GM19193 (cell line): ENCODE results near the gene SPOCK1.

Experiments used
- POLR2A ChIP-seq: IDR thresholded peaks from 4 replicates; pipeline ENCODE4 v1.6.1; 2011; ENCODE audit not compliant: insufficient read depth, insufficient read length; ENCODE audit errors: extremely low read depth

Gene SPOCK1

DNA sequence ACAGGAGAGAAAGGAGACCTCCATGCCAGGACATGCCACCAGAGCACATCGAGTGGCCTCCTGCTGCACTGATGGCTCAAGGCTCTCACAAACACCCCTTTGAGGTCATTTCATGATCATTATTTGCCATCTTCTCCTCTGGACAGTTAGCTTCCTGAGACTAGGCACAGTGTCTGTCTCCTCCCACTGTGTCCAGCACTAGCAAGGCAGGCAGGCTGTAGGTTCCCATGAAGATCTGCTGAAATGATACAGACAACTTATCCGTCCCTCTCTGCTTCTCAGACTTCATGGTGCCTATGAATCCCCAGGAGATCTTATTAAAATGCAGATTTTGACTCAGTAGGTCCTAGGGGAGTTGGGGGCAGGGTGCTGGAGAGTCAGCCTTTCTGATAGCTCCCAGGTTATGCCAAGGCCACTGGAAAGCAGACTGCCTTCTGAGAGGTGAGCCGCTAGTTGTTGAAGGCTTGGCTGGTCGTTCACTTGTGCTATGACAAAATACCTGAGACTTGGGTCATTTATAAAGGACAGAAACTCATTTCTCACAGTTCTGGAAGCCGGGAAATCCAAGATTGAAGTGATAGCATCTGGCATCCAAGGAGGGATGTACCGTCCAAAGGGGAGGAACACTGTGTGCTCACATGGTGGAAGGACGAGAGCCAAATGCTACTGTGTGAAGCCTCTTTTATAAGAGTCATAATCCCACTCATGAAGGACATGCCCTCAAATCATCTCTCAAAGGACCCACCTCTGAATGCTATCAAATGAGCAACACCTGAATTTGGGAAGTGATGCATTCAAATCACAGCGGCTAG is 183.4 kb downstream of the SPOCK1 start:
- no peak for TF ChIP-seq POLR2A

DNA sequence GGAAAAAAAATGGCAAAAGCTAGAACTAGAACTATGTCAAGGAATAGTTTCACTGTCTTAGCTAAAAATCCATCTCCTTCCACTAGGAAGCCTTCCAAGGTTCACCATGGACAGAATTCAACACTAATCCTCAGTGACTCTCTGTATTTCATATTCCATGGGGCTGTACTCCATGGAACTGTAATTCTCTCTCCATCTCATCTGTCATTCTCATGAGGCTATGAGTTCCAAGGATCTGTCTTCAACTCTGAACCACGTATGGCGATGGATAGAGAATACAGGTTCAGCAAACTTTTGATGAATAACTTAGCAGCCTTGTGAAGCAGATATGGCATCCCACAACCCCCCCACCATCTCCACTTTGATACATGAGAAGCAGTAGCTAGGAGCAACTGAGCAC is 184.0 kb downstream of the SPOCK1 start:
- TF ChIP-seq POLR2A: no peak

DNA sequence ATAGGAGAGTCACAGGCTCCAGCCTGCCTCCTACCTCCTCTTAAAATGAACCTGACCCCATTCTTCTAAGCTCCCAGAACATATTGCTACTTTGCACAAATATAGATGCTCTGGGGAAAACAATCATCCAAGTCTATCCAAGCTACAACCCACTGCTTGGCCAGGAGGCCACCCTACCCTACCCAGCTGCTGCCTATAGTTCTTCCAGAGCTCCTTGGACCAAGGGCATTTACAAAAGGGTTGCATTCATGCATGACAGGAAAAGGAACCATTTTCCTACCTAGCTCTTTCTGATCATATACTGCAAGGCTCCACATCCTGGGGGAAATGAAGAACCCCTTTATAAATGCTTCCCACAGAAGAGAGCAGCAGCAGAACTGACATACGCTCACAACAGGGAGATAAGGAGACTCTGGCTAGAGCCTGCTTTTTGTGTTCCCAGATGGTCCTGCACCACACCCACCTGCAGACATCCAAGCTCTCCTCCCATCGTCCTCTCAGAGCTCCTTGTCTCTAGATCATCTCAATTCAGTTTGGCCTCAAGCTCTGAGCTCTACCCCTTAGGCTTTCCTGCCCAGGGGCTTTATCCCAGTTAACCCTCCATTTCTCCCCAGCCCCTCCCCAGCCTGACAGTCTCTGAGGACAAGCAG is 185.5 kb downstream of the SPOCK1 start:
- TF ChIP-seq POLR2A: no peak

DNA sequence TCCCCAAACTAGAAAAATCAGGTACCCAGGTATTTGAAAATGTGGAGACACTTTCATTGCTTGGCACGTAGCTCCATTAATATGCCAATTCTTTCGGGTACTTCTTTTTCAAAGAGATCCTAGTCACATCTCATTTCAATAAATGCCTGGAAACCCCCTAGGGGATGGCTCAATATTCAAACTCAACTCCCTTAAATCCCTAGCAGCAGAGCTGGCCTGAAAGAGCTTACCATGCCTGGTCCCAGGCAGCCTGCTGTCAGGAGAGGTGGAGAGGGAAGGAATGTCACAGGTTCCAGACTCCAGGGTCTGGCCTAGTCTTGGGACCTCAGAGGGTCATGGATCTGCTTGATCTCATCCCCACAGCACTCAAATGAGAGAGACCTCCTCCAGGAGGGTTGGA is 187.1 kb downstream of the SPOCK1 start:
- TF ChIP-seq POLR2A: no peak

DNA sequence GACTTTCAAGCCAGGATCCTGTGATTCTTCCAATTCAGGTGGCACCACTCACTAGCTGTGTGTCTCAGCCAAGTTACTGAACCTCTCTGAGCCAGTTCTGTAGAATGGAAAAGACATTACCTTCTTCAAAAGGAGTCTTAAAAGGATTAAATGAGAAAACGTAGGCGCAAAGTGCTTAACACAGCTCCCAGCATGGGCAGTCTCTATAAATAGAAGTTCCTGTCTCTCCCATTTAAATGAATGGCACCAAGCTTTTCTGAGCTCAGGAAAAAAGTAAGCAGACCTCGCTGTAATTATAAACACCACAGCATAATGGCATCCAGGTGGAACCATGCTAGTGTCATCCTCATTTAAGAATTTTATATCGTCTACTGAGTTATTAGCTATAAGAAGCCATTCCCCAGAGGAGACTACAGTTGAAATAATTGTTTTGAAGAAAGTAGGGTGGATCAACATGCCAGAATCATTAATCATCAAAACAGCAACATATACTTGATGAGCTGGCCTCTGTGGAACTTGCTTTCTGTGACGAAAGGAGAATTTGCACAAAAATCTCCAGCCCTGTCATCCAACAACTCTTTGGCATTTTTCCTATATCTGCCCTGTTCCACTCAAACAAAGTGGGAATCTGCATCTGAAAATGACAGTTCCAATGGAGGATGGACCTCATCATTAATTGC is 188.9 kb downstream of the SPOCK1 start:
- TF ChIP-seq POLR2A: no peak

DNA sequence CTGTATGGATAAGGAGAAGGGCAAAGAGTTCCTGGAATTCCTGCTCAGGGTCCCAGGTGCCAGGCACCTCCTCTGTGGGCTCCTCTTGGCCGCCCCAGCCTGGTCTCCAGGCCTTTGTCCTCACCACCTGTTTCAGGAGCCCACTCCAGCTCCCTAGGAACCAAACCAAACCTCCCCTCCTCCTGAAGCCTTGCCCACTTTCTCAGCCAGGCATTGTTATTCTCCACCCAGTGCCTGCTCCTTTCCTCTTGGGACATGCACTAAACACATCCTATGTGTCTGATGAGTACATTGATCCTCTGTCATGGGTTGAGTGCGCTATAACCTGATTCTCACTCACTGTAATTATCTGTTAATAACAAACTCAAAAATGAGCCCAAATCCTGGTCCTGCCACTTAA is 189.8 kb downstream of the SPOCK1 start:
- no peak for TF ChIP-seq POLR2A

DNA sequence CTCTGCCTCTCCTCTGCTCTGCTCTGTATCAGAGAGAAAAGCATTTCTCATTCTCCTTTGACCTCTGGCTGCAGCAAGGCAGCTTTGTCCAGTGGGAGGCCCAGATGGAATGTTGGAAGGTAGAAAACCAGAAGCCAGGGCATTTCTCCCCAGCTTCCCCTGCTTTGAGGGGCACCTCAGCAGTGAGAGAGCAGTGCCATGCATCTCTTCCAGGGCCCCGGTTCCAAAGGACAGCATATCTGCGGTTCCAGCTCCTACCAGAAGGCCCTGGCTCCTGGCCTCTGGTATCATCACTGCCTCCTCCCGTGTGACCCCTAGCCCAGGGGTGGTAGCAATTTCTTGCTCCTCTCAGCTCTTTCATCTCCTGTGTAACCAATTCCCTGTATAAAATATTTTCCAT is 190.8 kb downstream of the SPOCK1 start:
- TF ChIP-seq POLR2A: no peak

DNA sequence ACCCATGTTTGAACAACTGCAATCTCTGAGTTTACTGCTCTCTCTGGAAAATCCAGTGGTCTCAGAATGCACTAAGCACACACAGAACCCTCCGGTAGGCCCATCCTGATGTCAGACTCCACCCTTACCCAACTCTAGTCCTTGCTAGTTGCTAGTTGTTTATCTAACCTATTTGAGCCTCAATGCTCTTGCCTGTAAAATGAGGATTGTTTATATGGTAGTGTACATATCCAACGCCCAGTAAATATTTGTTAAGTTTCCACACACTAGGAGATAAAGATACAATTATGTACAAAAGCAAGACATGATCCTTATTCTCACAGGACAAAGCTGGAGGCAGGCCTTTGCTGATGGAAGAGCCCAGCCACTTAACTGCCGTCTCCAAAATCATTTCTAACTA is 192.2 kb downstream of the SPOCK1 start:
- TF ChIP-seq POLR2A: no peak

DNA sequence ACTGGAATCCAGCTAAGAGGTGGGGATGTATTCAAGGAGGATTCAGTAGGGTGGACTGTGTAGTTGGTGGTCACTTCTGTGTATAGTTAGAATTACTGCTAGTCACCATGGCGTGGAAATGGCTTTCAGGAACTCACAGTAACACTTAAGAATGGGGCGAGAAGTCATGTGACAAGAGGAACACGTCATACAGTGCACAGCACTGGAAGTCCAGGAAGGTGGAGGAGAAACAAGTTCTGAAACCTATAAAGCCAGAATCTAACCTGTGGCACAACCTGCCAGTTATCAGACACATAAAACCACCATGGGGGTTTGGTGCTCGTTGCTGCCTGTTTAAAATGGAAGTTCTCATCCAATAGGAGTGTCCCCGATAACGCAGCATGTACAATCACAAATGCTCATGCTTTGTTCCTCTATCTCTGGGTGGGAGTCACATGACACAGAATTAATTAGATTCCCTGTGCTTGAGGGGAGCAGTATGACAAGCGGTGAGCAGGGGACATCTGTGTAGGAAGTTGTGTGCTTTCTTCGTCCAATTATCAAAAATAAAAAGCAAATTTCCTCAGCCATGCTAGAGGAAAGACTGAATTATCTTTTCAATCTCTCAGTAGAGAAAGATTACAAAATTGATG is 193.0 kb downstream of the SPOCK1 start:
- no peak for TF ChIP-seq POLR2A

DNA sequence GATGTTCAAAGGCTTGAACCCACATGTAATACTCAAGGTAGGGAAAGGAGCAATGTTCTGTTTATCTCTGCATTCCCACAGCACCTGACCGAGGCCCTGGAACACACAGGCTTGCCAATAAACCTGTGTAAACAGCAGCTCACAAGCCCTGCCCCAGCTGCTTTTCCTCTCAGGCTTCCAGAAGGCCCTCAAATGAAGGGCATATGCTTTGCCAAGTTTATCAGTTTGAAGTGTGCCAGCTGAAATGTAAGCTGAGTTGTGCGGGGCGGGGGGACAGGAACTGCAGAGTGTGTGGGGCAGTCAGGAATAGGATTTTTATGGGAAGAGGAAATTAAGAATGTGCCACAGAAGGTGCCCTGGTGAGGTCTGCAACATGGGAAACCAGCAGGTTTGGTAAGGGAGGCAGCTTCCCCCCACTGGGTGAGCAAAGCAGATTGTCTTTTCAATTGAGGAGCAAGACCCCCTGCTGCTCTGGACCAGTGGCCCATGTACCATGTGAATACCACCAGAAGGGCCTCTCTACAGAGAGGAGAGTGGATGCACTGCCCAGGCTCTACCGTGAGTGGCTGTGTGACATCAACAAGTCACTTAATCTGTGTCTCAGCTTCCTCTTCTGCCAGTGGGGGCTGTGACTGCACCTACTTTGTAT is 194.8 kb downstream of the SPOCK1 start:
- no peak for TF ChIP-seq POLR2A

DNA sequence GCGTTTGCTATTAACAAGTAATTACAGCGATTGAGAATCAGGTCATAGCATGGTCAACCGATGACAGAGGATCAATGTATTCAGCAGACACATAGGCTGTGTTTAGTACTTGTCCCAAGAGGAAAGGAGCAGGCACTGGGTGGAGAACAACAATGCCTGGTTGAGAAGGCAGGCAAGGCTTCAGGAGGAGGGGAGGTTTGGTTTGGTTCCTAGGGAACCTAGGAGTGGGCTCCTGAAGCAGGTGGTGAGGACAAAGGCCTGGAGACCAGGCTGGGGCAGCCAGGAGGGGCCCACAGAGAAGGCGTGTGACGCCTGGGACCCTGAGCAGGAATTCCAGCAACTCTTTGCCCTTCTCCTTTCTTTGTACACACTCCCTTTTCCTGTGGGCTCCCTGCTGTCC is 195.6 kb downstream of the SPOCK1 start:
- TF ChIP-seq POLR2A: no peak

DNA sequence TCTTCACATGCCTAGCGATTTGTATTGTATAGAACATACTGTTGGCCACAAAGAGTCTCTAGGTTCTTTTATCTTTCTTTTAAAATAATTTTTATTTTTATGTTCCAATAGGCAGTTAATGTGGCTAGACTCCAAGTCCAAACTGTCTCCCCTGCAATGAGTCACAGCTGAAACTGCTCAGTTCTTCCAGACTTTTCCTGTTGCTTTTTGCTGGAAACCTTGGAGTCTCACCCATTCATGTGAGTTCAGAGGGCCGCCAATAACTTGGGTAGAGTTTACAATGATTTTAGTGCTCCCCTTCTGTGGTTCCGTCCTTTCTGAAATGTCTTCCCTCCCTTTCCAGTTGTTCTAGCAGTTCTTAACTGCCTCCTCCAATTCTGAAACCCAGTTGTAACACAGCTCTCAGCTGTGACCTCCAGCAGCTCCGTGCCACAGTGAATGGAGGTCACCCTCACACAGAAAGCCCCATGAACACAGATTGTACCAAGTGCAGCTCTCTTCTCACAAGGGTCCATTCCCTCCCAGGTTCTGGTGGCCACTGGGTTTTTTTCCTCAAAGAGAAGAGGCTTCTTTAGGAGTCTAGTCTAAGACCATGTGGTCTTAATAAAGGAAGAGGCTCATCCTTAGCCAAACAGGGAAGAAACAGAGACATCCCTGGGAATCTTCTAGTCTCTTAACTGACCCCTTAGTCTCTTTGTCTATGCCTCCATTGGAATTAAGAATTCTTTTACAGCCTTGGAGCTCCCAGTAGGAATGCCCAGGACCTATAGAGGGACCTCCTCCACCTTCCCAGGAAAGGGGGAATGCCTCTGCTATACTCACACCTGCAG is 198.5 kb downstream of the SPOCK1 start:
- no peak for TF ChIP-seq POLR2A

DNA sequence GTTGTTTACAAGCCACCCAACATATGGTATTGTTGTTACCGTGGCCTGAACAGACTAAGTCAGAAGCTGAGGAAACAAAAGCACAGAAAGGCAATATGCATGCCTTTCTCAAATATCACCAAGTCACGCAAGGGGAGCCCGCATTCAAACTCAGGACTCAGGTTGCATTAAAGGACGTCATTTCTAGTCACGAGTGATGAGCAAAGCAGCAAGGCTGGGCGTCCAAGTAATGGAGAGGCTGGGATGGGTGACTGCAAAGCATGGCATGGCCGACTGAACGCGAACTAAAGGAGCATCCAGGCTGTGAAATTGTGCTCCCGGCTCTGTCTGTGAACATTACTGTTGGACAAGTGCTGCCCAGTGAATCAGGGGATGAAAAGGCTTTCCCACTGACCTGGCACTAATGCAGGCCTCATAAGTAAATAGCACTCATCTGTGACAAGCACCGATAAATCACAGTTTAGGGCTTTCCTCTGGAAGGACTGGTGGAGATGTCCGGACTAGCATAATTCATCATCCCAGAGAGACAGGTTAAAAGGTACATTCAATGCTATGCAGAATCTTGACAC is 202.8 kb downstream of the SPOCK1 start:
- no peak for TF ChIP-seq POLR2A

DNA sequence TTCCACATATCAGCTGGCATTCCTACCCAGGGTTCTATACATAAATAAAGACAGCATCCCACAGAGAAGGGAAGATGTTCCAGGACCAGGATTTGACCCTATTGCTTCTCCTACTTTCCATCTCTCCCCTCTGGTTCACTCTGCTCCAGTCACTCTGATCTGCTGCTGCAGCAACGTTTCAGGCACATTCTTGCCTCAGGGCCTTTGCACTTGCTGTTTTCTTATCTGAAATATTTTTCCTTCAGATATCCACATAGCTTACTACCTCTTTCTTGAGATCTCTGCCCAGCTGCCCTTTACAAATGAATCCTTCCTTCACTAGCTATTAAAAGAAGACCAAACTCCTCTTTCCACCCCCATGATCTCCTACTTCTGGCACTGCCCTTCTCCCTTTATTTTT is 204.5 kb downstream of the SPOCK1 start:
- no peak for TF ChIP-seq POLR2A
